Small intestine (tissue), 7 donors: Measurements from ENCODE around the gene NFKBIL1. TPM values are rescaled to one million over a fixed set of nuclear protein-coding genes. Genes with fewer than 3 reads are reported as not detected.
"Not testable (repeated sequence)": the region's sequence is repeated elsewhere in the genome, so short reads cannot be mapped to it uniquely, and the experiment has no call there.

Source experiments
- DNase-seq, 2 donors: peaks; one replicate each; pipeline versions ENCODE4 v3.0.0 to v3.0.0-alpha.2; 2013
- FAIRE-seq: peaks from 2 replicates; lab custom pipeline; 2012; peaks lifted over from hg19 to GRCh38; lab: Jason Lieb, UNC
- H3K27ac ChIP-seq, 3 donors: one replicate each; pipeline ENCODE4 v1.5.1; 2013; ENCODE audit warnings: low read length in 2 of 3, mild to moderate bottlenecking in 2 of 3, control low read depth in 1 of 3, inconsistent platforms in 1 of 3, low read depth in 1 of 3, moderate library complexity in 1 of 3
- H3K27me3 ChIP-seq, 3 donors: one replicate each; pipeline ENCODE4 v1.6.1; 2013; ENCODE audit warnings: low read length in 3 of 3, inconsistent platforms in 1 of 3; ENCODE audit not compliant: control insufficient read depth in 3 of 3, insufficient read depth in 3 of 3
- H3K36me3 ChIP-seq, 3 donors: one replicate each; pipeline ENCODE4 v1.6.1; 2013; ENCODE audit warnings: low read length in 3 of 3, inconsistent platforms in 1 of 3, low read depth in 1 of 3, mild to moderate bottlenecking in 1 of 3, moderate library complexity in 1 of 3; ENCODE audit not compliant: control insufficient read depth in 3 of 3, insufficient read depth in 2 of 3
- H3K4me1 ChIP-seq, 3 donors: one replicate each; pipeline ENCODE4 v1.6.1; 2013; ENCODE audit warnings: low read length in 2 of 3, inconsistent platforms in 1 of 3, low read depth in 1 of 3, mild to moderate bottlenecking in 1 of 3, moderate library complexity in 1 of 3; ENCODE audit not compliant: control insufficient read depth in 3 of 3, insufficient read depth in 2 of 3
- H3K4me3 ChIP-seq, 3 donors: one replicate each; pipeline ENCODE4 v1.5.1; 2013; ENCODE audit warnings: low read length in 3 of 3, control low read depth in 1 of 3, inconsistent platforms in 1 of 3, low read depth in 1 of 3, mild to moderate bottlenecking in 1 of 3, moderate library complexity in 1 of 3
- H3K9me3 ChIP-seq, 2 donors: one replicate each; pipeline ENCODE4 v1.6.1; 2013; ENCODE audit warnings: low read depth in 1 of 2, low read length in 1 of 2; ENCODE audit not compliant: control insufficient read depth in 2 of 2, insufficient read depth in 1 of 2
- WGBS, 3 donors: extraction: QIAGEN DNeasy Blood & Tissue Kit; methylation state at CpG; one replicate each; pipeline ENCODE4 v1.1.7; 2013; 5-methylcytosine and 5-hydroxymethylcytosine counted together
- polyA plus RNA-seq, 4 donors: library from polyadenylated mRNA; stranded (reverse) in 3 of 4; unstranded in 1 of 4; fragments of 200-250 nt in 3 of 4; fragments of 120-200 nt in 1 of 4; gene quantifications; one replicate each; pipeline versions ENCODE4 v1.2.1 to v1.2.3, GENCODE V29; 2013
- donor health status: healthy with polysubstance abuse.
- donor health status: control.
- donor health status: control.
- donor health status: Bipolar disorder and iron deficiency.
- donor health status: healthy.

The NFKBIL1 gene
- polyA plus RNA-seq, 4 donors, result 26.2 to 47.3 (median 31.8) TPM

DNA sequence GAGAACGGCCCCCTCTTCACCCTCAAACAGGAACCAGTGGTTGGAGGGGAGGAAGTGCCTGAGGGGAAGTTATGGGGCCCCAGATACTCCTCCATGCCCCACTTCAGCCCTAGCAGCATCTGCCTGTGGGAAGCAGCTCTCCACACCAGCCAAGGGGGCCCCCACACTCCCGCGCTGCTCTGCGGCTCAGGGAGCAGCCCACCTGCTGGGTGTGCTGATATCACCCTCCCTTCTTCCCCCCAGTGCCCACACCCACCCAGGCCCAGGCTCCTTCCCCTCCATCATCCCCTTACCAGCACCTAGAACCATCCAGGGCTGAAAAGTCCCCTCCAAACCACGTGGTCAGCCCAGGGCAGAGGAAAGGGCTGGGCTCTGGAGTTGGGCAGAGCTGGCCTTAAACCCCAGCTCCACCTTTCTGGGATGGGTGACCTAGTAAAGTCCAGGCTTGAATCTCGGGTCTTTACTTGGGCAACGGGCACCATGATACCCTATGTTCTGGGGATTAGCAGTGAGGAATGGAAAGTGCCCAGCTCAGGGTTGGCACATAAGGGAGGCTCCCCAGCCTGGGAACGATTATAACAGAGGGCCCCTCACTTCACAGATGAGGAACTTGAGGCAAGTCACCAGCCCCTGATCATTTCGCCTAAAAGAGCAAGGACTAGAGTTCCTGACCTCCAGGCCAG lies 39.3 kb downstream of the NFKBIL1 start:
- H3K4me3 ChIP-seq, result peak overlapping the region in 1 of 3 donors; percentile 19
- peak overlapping the region in 1 of 3 donors; percentile 17 for H3K27ac ChIP-seq
- H3K27me3 ChIP-seq, result peaks cover 0 to 6% (median 0%) of the 10 kb centered on the region in 3 donors
- FAIRE-seq, result no peak
- DNase-seq, result no peak
- WGBS, 3 donors, result 44 to 74% (median 50%) methylated on average over 6 to 9 of the region's 9 CpGs
- no peaks in the 10 kb centered on the region for H3K36me3 ChIP-seq
- peaks cover 0 to 2% (median 0%) of the 10 kb centered on the region in 3 donors for H3K4me1 ChIP-seq
- no peaks in the 10 kb centered on the region for H3K9me3 ChIP-seq

DNA sequence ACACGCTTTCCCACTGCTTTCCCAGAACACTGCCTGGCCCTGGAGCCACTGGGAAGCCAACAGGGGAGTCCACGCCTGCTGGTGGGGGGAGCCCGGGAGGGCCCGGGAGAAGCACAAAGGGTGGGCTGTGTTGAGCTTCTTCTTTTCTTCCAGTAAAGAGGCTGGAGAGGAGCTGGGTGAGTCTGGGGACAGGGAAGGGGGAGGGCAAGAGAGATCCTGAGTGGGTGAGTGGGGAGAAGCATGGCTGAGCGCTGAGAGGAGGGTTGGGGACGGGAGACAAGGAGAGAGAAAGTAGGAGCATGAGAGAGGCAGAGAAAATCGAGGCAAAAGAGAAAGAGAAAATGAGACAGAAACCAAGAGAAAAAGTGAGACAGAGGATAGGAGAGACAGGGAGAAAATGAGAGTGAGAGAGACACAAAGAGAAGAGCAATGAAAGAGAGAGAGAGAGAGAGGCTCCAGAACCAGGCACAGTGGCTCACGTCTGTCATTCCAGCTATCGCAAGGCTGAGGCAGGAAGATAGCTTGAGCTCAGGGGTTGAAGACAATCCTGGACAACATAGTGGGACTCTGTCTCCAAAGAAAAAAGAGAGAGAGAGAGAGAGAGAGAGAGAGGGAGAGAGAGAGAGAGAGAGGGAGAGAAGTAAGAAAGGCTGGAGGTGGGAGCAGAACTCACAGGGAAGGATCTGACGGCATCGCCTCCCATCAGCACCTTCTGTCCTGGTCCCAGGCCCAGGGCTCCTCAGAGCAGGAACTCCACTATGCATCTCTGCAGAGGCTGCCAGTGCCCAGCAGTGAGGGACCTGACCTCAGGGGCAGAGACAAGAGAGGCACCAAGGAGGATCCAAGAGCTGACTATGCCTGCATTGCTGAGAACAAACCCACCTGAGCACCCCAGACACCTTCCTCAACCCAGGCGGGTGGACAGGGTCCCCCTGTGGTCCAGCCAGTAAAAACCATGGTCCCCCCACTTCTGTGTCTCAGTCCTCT lies 40.7 kb downstream of the NFKBIL1 start:
- no peaks in the 10 kb centered on the region for H3K4me1 ChIP-seq
- no peaks in the 10 kb centered on the region for H3K36me3 ChIP-seq
- H3K27ac ChIP-seq, result no peak overlapping the region
- no peaks in the 10 kb centered on the region for H3K9me3 ChIP-seq
- DNase-seq, result no peak
- no peak for FAIRE-seq
- H3K27me3 ChIP-seq, result peaks cover 0 to 3% (median 0%) of the 10 kb centered on the region in 3 donors
- H3K4me3 ChIP-seq, result no peak overlapping the region
- 57 to 77% (median 67%) methylated on average over 12 of the region's 12 CpGs for WGBS, 3 donors

DNA sequence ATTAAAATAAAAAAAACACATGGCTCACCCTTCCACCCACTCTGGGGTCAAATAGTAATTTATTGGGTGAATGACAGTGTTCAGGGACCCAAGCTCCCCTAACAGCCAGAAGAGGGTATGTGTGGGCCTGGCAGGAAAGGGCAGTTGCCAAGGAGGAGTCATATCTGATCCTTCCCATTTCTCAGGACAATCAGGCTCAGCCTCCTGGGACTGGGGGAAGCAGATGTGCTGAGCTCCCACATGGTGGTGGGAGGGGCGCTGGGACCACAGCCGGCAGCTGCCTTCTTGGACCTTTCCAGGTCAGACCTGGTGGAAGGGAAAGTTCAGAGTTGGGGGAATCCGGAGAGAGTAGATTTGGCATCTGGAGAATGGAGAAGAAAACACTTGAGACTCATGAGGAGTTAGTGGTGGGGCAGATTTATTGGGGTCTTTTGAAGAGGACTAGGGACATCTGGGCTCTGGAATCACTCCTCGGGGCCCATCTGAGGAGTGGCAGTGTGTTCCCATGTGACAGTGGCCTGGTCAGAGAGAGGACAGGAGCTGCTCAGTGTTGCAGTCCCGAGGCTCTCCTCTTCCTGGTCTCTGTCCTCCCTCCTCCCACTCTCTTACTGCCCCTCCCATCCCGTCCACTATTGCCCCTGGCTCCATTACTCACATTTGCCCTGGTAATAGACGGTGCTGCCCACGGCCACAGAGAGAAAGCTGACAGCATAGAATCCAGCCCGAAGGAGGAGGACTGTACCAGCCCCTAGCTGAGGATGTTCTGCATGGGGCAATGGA lies 41.7 kb downstream of the NFKBIL1 start:
- Histone ChIP-seq H3K4me3 (no peak overlapping the region), H3K36me3 (no peaks in the 10 kb centered on the region), H3K9me3 (no peaks in the 10 kb centered on the region), H3K4me1 (no peaks in the 10 kb centered on the region), H3K27me3 (peaks cover 0 to 3% (median 0%) of the 10 kb centered on the region in 3 donors), H3K27ac (no peak overlapping the region)
- DNase-seq (no peak), FAIRE-seq (no peak)
- WGBS, 3 donors, result 60 to 68% (median 61%) methylated on average over 8 to 9 of the region's 9 CpGs

DNA sequence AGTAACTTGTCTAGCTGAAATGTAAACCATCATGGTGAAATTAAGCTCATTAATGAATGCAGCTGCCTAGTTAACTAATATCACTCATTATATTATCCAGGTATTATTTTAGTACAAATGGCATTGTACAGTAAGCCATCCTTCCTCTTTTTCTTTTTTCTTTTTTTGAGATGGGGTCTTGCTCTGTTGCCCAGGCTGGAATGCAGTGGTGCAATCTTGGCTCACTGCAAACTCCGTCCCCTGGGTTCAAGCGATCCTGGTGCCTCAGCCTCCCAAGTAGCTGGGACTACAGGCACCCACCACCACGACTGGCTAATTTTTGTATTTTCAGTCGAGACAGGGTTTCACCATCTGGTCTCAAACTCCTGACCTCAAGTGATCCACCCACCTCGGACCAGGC lies 43.3 kb downstream of the NFKBIL1 start:
- not testable (repeated sequence) for H3K27ac ChIP-seq, H3K9me3 ChIP-seq, DNase-seq, H3K27me3 ChIP-seq, H3K4me3 ChIP-seq, H3K4me1 ChIP-seq, FAIRE-seq, H3K36me3 ChIP-seq
- WGBS, 3 donors, result 82 to 92% (median 90%) methylated on average over 5 of the region's 5 CpGs

DNA sequence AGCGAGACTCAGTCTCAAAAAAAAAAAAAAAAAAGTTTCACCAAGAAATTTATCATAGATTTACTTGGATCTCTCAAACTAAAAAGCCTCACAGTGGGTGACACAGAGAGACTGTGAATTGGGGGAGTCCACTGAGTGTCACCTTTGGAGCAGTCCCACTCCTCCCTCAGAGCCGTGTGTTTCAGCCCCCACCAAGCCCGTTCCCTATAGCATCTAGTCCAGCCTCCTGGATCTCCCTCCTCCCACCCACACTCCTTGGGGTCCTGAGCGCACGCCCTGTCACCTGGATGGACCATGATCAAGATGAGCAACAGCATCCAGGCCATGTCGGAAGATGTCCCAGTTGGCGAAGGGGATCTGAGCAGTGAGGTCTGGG lies 45.0 kb downstream of the NFKBIL1 start:
- no peak for DNase-seq

DNA sequence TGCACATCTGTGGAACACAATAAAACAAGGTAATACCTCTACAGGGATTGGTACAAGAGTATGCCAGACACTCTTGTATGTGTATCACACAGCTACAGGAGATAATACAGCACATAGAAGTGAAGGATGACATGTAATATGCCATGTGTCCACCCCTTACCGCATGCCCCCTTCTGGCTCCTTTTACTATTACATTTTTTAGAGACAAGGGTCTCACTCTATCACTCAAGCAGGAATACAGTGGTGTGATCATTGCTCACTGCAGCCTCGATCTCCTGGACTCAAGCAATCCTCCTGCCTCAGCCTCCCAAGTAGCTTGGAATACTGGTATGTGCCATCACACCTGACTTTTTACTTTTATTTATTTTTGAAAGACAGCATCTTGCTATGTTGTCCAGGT lies 49.6 kb downstream of the NFKBIL1 start:
- Histone ChIP-seq H3K4me1 (no peaks in the 10 kb centered on the region), H3K4me3 (no peak overlapping the region), H3K36me3 (no peaks in the 10 kb centered on the region), H3K27ac (no peak overlapping the region), H3K27me3 (no peaks in the 10 kb centered on the region), H3K9me3 (no peaks in the 10 kb centered on the region)
- DNase-seq (no peak), FAIRE-seq (no peak)
- 25 to 27% (median 26%) methylated on average over 2 of the region's 2 CpGs for WGBS, 3 donors

More for the DNA sequence above, 45.0 kb downstream of the NFKBIL1 start:
- FAIRE-seq, result no peak
- 85 to 95% (median 94%) methylated on average over 7 of the region's 7 CpGs for whole genome bisulfite sequencing, 3 donors
- Histone ChIP-seq H3K4me1 (no peaks in the 10 kb centered on the region), H3K4me3 (no peak overlapping the region), H3K36me3 (no peaks in the 10 kb centered on the region), H3K27me3 (no peaks in the 10 kb centered on the region), H3K27ac (no peak overlapping the region), H3K9me3 (no peaks in the 10 kb centered on the region)

DNA sequence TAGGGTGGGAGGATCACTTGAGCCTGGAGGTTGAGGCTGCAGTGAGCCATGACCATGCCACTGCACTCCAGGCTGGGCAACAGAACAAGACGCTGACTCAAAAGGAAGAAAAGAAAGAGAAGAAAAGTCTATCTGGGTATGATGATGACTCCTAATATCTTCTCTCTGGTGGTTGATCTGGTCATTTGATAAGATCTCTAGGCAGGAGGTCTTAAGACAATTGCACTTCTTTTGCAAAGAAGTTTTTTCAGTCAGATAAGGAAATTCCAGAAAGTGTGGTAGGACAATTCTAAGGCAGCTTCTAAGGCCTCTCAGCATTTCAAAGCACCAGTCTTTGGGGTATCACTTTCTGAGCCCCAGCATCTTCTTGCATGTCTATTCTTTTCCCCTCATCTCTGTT lies 59.9 kb downstream of the NFKBIL1 start:
- no peaks in the 10 kb centered on the region for H3K27me3 ChIP-seq
- WGBS, 3 donors, result 75 to 84% (median 79%) methylated on average over 1 of the region's 1 CpG
- DNase-seq, result no peak
- H3K36me3 ChIP-seq, result no peaks in the 10 kb centered on the region
- no peak overlapping the region for H3K27ac ChIP-seq
- H3K9me3 ChIP-seq, result no peaks in the 10 kb centered on the region
- no peak overlapping the region for H3K4me3 ChIP-seq
- FAIRE-seq, result no peak
- no peaks in the 10 kb centered on the region for H3K4me1 ChIP-seq
